Endothelial cell of umbilical vein (primary cell): Measurements from ENCODE around the gene FGF12. TPM values are rescaled to one million over a fixed set of nuclear protein-coding genes. Genes with fewer than 3 reads are reported as not detected.

Experiments
- BruUV-seq: library from RNA; stranded (reverse); fragments of 400-500 nt; replicated peaks from 2 replicates; lab custom pipeline; 2021; lab: Mats Ljungman, UMichigan
- CTCF ChIA-PET: fragments of 300-600, 350-600 bp; sonication (Branson Sonifier 250); formaldehyde crosslinking; loops from one replicate; lab custom pipeline; 2021; ENCODE audit warnings: antibody characterized with exemption, inconsistent platforms; lab: Charles Lee
- POLR2A ChIA-PET: fragments of 300-600, 350-600 bp; sonication (Branson Sonifier 250); formaldehyde crosslinking; loops from one replicate; lab custom pipeline; 2021; ENCODE audit warnings: antibody characterized with exemption, inconsistent platforms; lab: Charles Lee
- DNase-seq: peaks from one replicate; pipeline ENCODE4 v3.0.0-alpha.2; 2011; ENCODE audit warnings: low read depth, low spot score
- FAIRE-seq: peaks from 2 replicates; lab custom pipeline; 2011; peaks lifted over from hg19 to GRCh38; lab: Jason Lieb, UNC
- H2AFZ ChIP-seq: 2 replicates; pipeline ENCODE4 v1.6.0; 2012; ENCODE audit warnings: low read depth, low read length, control low read depth, inconsistent platforms
- H3K27ac ChIP-seq: 2 replicates; pipeline ENCODE4 v1.5.1; 2011; ENCODE audit warnings: low read depth, mild to moderate bottlenecking, control low read depth, low read length, moderate library complexity; ENCODE audit not compliant: insufficient read depth
- H3K27me3 ChIP-seq, 2 experiments: 2 replicates each; pipeline versions ENCODE4 v1.6.0 to v1.6.1; 2011; ENCODE audit warnings: low read length in 2 of 2, mixed read lengths in 1 of 2; ENCODE audit not compliant: control insufficient read depth in 2 of 2, insufficient read depth in 2 of 2
- H3K36me3 ChIP-seq, 2 experiments: 2 replicates in 1 of 2; 3 replicates in 1 of 2; pipeline ENCODE4 v1.5.1; 2011; ENCODE audit warnings: low read length in 2 of 2, mild to moderate bottlenecking in 1 of 2, moderate library complexity in 1 of 2; ENCODE audit not compliant: control insufficient read depth in 2 of 2, insufficient read depth in 2 of 2; ENCODE audit errors: extremely low read depth in 1 of 2
- H3K4me1 ChIP-seq: 3 replicates; pipeline ENCODE4 v1.5.1; 2011; ENCODE audit warnings: mild to moderate bottlenecking, low read length; ENCODE audit not compliant: control insufficient read depth, insufficient read depth; ENCODE audit errors: extremely low read depth
- H3K4me2 ChIP-seq: 2 replicates; pipeline ENCODE4 v1.6.1; 2011; ENCODE audit warnings: low read length, control low read depth, mixed read lengths; ENCODE audit not compliant: insufficient read depth
- H3K4me3 ChIP-seq, 3 experiments: fragments of 200-600 bp in 1 of 3; sonication (generic), shearing (Covaris generic) in 1 of 3; replicated peaks in 1 of 3; 2 replicates each; pipeline ENCODE4 v1.5.1; 2011 to 2016; ENCODE audit warnings: control low read depth in 3 of 3, low read length in 3 of 3, mild to moderate bottlenecking in 2 of 3, inconsistent platforms in 1 of 3, low read depth in 1 of 3, moderate library complexity in 1 of 3; ENCODE audit not compliant: insufficient read depth in 1 of 3
- H3K79me2 ChIP-seq: 2 replicates; pipeline ENCODE4 v1.6.0; 2012; ENCODE audit warnings: low read length, inconsistent platforms; ENCODE audit not compliant: control insufficient read depth, insufficient read depth
- H3K9ac ChIP-seq: replicated peaks from 2 replicates; pipeline ENCODE3; 2011; ENCODE audit warnings: low read length, control low read depth; ENCODE audit not compliant: insufficient read depth; ENCODE audit errors: extremely low read depth
- H3K9me1 ChIP-seq: replicated peaks from 3 replicates; pipeline ENCODE4 v1.6.0; 2011; ENCODE audit warnings: mild to moderate bottlenecking, low read length; ENCODE audit not compliant: control insufficient read depth, insufficient read depth; ENCODE audit errors: extremely low read depth
- H3K9me3 ChIP-seq: replicated peaks from 2 replicates; pipeline ENCODE4 v1.5.1; 2012; ENCODE audit warnings: low read length, inconsistent platforms; ENCODE audit not compliant: control insufficient read depth, insufficient read depth
- H4K20me1 ChIP-seq: replicated peaks from 2 replicates; pipeline ENCODE3; 2011; ENCODE audit warnings: mild to moderate bottlenecking, low read length; ENCODE audit not compliant: control insufficient read depth, insufficient read depth; ENCODE audit errors: extremely low read depth
- CTCF ChIP-seq, 2 donors: IDR thresholded peaks; 1 replicate in 1 of 2; 2 replicates in 1 of 2; pipeline ENCODE4 v1.5.1; 2011; ENCODE audit warnings: low read length in 2 of 2, mild to moderate bottlenecking in 2 of 2, moderate library complexity in 2 of 2, control low read depth in 1 of 2, inconsistent platforms in 1 of 2, low read depth in 1 of 2; ENCODE audit not compliant: insufficient read depth in 1 of 2; ENCODE audit errors: extremely low read depth in 1 of 2
- EZH2 ChIP-seq: IDR thresholded peaks from 2 replicates; pipeline ENCODE4 v1.6.1; 2012; ENCODE audit warnings: borderline replicate concordance, low read depth, mild to moderate bottlenecking, moderate library complexity, low read length, inconsistent platforms; ENCODE audit not compliant: severe bottlenecking
- FOS ChIP-seq: IDR thresholded peaks from 2 replicates; pipeline ENCODE4 v1.6.1; 2011; ENCODE audit warnings: mild to moderate bottlenecking, low read length, moderate library complexity, borderline replicate concordance; ENCODE audit not compliant: insufficient read depth
- GATA2 ChIP-seq: IDR thresholded peaks from 2 replicates; pipeline ENCODE4 v1.7.0; 2011; ENCODE audit warnings: low read depth, mild to moderate bottlenecking, moderate library complexity, mixed read lengths, low read length; ENCODE audit not compliant: insufficient read length, insufficient read depth
- JUN ChIP-seq: IDR thresholded peaks from 2 replicates; pipeline ENCODE4 v1.6.1; 2011; ENCODE audit warnings: borderline replicate concordance, low read depth; ENCODE audit not compliant: insufficient read length, insufficient read depth
- MAX ChIP-seq: IDR thresholded peaks from 2 replicates; pipeline ENCODE4 v1.6.1; 2011; ENCODE audit not compliant: insufficient read depth, insufficient read length
- MYC ChIP-seq: IDR thresholded peaks from one replicate; pipeline ENCODE4 v1.6.1; 2011; ENCODE audit warnings: mild to moderate bottlenecking, low read depth, low read length
- POLR2A ChIP-seq: IDR thresholded peaks from 2 replicates; pipeline ENCODE4 v1.6.1; 2012; ENCODE audit warnings: low read depth, mild to moderate bottlenecking, control low read depth, low read length
- POLR2AphosphoS5 ChIP-seq: IDR thresholded peaks from 2 replicates; pipeline ENCODE4 v1.6.1; 2012; ENCODE audit warnings: low read depth, mild to moderate bottlenecking, control low read depth, low read length, moderate library complexity; ENCODE audit not compliant: insufficient read depth
- dilution Hi-C: fragments of 300-500 bp; cut with MboI; formaldehyde crosslinking; loops from one replicate; pipeline ENCODE4 v1.15.0; 2019; ENCODE audit warnings: low sequenced_read_pairs; ENCODE audit not compliant: extremely low pct_ligation_motif_present
- intact Hi-C: fragments of 100-400 bp; cut with micrococcal nuclease; formaldehyde crosslinking; loops from one replicate; pipeline ENCODE4 v1.10.0; 2022
- polyA plus RNA-seq, 4 experiments: library from polyadenylated mRNA; depleted of rRNA in 3 of 4; stranded (reverse) in 3 of 4; unstranded in 1 of 4; fragments of >200 nt; gene quantifications; 2 replicates each; pipeline versions ENCODE4 v1.2.1 to v1.2.3, GENCODE V29; 2011 to 2012; ENCODE audit warnings: missing spikeins in 1 of 4
- total RNA-seq: library from RNA; stranded (reverse); gene quantifications from 2 replicates; pipeline ENCODE4 v1.2.3, GENCODE V29; 2021

Gene FGF12
- total and polyA plus RNA-seq, 2 donors (not counting 3 experiments of a cell fraction or from before 2014, with no cell fraction given) = 0.72 to 2.5 TPM

GRCh38 chr3:192331749-192332385 is 395.5 kb downstream of the FGF12 start:
- Histone ChIP-seq H3K9me3 (no peaks in the 10 kb centered on the region), H3K4me2 (no peak overlapping the region), H3K27ac (no peak overlapping the region), H4K20me1 (no peaks in the 10 kb centered on the region), H3K4me1 (no peaks in the 10 kb centered on the region), H3K79me2 (no peaks in the 10 kb centered on the region), H3K36me3 (no peaks in the 10 kb centered on the region), H3K9me1 (no peaks in the 10 kb centered on the region), H2AFZ (no peak overlapping the region), H3K9ac (no peak overlapping the region), H3K27me3 (no peaks in the 10 kb centered on the region), H3K4me3 (no peak overlapping the region)
- BruUV-seq = no TSS peak
- CTCF ChIA-PET = no interaction called here
- DNase-seq = no peak
- FAIRE-seq = no peak
- POLR2A ChIA-PET = no interaction called here
- dilution Hi-C loops (no loop called here), intact Hi-C loops (no loop called here)
- TF ChIP-seq MYC (no peak), EZH2 (no peak), GATA2 (no peak), FOS (no peak)

GRCh38 chr3:192326656-192327055 is 400.7 kb downstream of the FGF12 start:
- Histone ChIP-seq H3K4me3 (no peak overlapping the region), H3K9me3 (no peaks in the 10 kb centered on the region), H3K27me3 (no peaks in the 10 kb centered on the region), H3K9ac (no peak overlapping the region), H3K79me2 (no peaks in the 10 kb centered on the region), H3K4me1 (no peaks in the 10 kb centered on the region), H3K4me2 (no peak overlapping the region), H3K27ac (no peak overlapping the region), H2AFZ (no peak overlapping the region), H3K9me1 (no peaks in the 10 kb centered on the region), H3K36me3 (no peaks in the 10 kb centered on the region), H4K20me1 (no peaks in the 10 kb centered on the region)
- no TSS peak for BruUV-seq
- DNase-seq (no peak), FAIRE-seq (no peak)
- TF ChIP-seq GATA2 (no peak), CTCF (IDR thresholded peaks at IDR 0.05; ENCODE audit: extremely low read depth in 1 of 2, insufficient read depth in 1 of 2, low read depth in 1 of 2, low read length in 2 of 2) (no peak), MAX (no peak), MYC (no peak), POLR2A (no peak), JUN (no peak), FOS (no peak), POLR2AphosphoS5 (no peak), EZH2 (no peak)
- dilution Hi-C loops = no loop called here
- ChIA-PET CTCF (no interaction called here), POLR2A (no interaction called here)
- intact Hi-C loops = no loop called here
